Measurements from ENCODE around the gene R3HDM1.

R3HDM1 gene

DNA sequence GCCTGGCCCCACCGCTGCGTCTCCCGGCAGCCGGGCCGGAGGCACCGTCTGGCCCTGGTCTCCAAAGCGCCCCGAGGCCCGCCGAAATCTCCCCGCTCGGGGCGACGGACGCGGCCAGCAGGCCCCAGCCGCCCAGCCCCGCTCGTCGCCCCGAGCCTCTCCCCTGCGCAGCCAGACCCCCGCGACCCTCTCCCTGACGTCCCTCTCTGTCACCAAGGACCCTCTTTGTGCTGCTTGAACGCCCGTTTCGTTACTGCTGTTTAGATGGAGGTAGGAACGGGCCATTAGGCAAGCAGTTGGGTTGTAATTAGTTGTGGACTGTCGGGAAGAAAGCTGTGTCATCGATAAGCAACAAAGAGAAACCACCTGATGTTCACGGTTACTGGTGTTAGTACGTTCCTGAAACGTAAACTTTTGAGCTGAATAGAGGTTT lies 211.1 kb downstream of the R3HDM1 start:
- TF ChIP-seq, protein P1, sequence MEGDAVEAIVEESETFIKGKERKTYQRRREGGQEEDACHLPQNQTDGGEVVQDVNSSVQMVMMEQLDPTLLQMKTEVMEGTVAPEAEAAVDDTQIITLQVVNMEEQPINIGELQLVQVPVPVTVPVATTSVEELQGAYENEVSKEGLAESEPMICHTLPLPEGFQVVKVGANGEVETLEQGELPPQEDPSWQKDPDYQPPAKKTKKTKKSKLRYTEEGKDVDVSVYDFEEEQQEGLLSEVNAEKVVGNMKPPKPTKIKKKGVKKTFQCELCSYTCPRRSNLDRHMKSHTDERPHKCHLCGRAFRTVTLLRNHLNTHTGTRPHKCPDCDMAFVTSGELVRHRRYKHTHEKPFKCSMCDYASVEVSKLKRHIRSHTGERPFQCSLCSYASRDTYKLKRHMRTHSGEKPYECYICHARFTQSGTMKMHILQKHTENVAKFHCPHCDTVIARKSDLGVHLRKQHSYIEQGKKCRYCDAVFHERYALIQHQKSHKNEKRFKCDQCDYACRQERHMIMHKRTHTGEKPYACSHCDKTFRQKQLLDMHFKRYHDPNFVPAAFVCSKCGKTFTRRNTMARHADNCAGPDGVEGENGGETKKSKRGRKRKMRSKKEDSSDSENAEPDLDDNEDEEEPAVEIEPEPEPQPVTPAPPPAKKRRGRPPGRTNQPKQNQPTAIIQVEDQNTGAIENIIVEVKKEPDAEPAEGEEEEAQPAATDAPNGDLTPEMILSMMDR (conservative IDR thresholded peaks at IDR 0.05; ENCODE audit: low read depth, low read length): no peak
- DNase-seq (ENCODE audit: low read depth): peak; percentile 74
- H3K4me3 ChIP-seq (ENCODE audit: low read depth, low read length): peak overlapping the region; percentile 88

GRCh38 chr2:135743860-135744259 lies 212.6 kb downstream of the R3HDM1 start:
- H3K4me3 ChIP-seq (ENCODE audit: low read depth, low read length): peak overlapping the region; percentile 88
- TF ChIP-seq, protein P1 (conservative IDR thresholded peaks at IDR 0.05; ENCODE audit: low read depth, low read length): no peak
- DNase-seq (ENCODE audit: low read depth): no peak

- DNase-seq (ENCODE audit: low read depth): peak; percentile 42
- TF ChIP-seq, protein P1 (conservative IDR thresholded peaks at IDR 0.05; ENCODE audit: low read depth, low read length): peak; percentile 42
- H3K4me3 ChIP-seq (ENCODE audit: low read depth, low read length): no peak overlapping the region
These were observed 213.6 kb downstream of the R3HDM1 start for GRCh38 chr2:135744760-135745314.

DNA sequence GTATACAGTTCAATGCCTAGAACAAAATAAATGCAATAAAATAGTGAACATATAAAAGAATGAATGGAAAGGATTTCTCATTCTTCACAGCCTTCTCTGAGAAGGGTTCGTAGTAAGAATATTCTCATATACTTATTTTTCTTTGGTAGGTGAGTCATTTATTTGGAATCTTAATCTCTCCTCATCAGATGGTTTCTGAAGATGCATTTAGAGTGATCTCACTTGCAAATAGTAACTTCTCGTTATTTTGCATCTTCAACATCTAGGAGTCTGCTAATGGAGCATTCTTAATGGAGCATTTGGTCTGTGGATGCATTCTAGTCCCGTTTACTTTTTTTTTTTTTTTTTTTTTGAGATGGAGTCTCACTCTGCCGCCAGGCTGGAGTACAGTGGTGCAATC lies 214.3 kb downstream of the R3HDM1 start:
- TF ChIP-seq, protein P1 (conservative IDR thresholded peaks at IDR 0.05; ENCODE audit: low read depth, low read length): no peak
- peak; percentile 82 for DNase-seq (ENCODE audit: low read depth)
- no peak overlapping the region for H3K4me3 ChIP-seq (ENCODE audit: low read depth, low read length)

DNA sequence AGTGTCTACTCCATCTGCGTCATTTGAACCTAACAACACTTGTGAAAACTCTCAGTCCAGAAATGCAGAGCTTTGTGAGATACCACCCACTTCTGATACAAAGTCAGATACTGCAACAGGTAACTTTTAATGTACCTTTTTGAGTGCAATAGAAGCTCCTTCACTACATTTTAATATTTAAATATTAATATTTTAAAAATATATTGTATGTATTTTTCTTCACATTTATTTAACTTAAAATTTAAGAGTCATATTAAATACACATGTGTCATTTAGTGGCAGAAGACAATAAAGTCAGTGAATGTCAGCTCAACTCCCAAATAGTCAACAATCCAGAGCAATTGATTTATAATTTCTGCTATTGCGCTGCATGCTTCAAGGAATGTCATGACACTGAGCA lies 224.3 kb downstream of the R3HDM1 start:
- TF ChIP-seq, protein P1 (conservative IDR thresholded peaks at IDR 0.05; ENCODE audit: low read depth, low read length): no peak
- H3K4me3 ChIP-seq (ENCODE audit: low read depth, low read length): no peak overlapping the region
- no peak for DNase-seq (ENCODE audit: low read depth)

GRCh38 chr2:135756692-135757091 lies 225.4 kb downstream of the R3HDM1 start:
- H3K4me3 ChIP-seq (ENCODE audit: low read depth, low read length): no peak overlapping the region
- no peak for DNase-seq (ENCODE audit: low read depth)
- TF ChIP-seq, protein P1 (conservative IDR thresholded peaks at IDR 0.05; ENCODE audit: low read depth, low read length): no peak

DNA sequence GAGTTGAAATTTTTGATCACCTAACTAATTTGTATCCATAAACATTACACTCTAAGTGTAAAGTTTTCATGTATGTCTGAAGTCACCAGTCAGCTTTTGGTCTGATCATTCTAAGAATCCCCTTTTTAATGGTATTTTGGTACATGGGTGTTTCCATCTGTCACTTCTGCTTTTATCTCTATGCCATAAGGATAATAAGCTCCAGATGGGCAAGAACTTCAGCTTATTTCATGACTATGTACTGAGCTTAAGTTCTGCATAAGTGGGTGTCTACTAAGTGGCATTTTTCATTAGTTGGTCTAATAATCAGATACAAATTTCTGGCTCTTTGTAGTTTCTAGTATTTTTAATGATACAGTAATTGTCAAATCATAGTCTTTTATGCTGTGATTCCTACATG lies 230.7 kb downstream of the R3HDM1 start:
- TF ChIP-seq, protein P1 (conservative IDR thresholded peaks at IDR 0.05; ENCODE audit: low read depth, low read length): no peak
- DNase-seq (ENCODE audit: low read depth): no peak
- H3K4me3 ChIP-seq (ENCODE audit: low read depth, low read length): no peak overlapping the region

All from choroid plexus epithelial cell (primary cell).